Activated CD4-positive, alpha-beta memory T cell treated with anti-CD3 and anti-CD28 coated beads, Interleukin-2, amount 10 ng/mL, durations not matched to agents 7 days and 5 days (primary cell): ENCODE data around the gene TOE1. TPM values are rescaled to one million over a fixed set of nuclear protein-coding genes. Genes with fewer than 3 reads are reported as not detected.
A peak's percentile ranks its signal among the peaks of the same experiment; 100 is the strongest.

Experiments
- CTCF ChIA-PET: fragments of 350-600 bp; sonication (Branson Sonifier 250); formaldehyde crosslinking; loops from one replicate; lab custom pipeline; 2021; ENCODE audit warnings: antibody characterized with exemption, inconsistent platforms; lab: Charles Lee
- POLR2A ChIA-PET: fragments of 350-600 bp; sonication (Branson Sonifier 250); formaldehyde crosslinking; loops from one replicate; lab custom pipeline; 2021; ENCODE audit warnings: antibody characterized with exemption; lab: Charles Lee
- DNase-seq: peaks from one replicate; pipeline ENCODE4 v3.0.0-alpha.2; 2020
- H3K27ac Mint-ChIP-seq: one replicate; pipeline ENCODE4 v1.8.0; 2021; ENCODE audit warnings: mild to moderate bottlenecking, mixed read lengths
- H3K27me3 Mint-ChIP-seq: one replicate; pipeline ENCODE4 v1.8.0; 2021; ENCODE audit warnings: mixed read lengths
- H3K36me3 Mint-ChIP-seq: one replicate; pipeline ENCODE4 v1.8.0; 2021; ENCODE audit warnings: low read depth, mixed read lengths
- H3K4me1 Mint-ChIP-seq: one replicate; pipeline ENCODE4 v1.8.0; 2021; ENCODE audit warnings: mixed read lengths
- H3K4me3 Mint-ChIP-seq: one replicate; pipeline ENCODE4 v1.8.0; 2021; ENCODE audit warnings: mild to moderate bottlenecking, mixed read lengths
- H3K9me3 Mint-ChIP-seq: one replicate; pipeline ENCODE4 v1.8.0; 2021; ENCODE audit warnings: mixed read lengths
- total RNA-seq, 2 experiments: library from RNA; stranded (reverse); gene quantifications; one replicate each; pipeline ENCODE4 v1.2.3, GENCODE V29; 2021

Gene TOE1
- total RNA-seq, 2 experiments from 2014 or later: 16.6 to 18.3 TPM

DNA sequence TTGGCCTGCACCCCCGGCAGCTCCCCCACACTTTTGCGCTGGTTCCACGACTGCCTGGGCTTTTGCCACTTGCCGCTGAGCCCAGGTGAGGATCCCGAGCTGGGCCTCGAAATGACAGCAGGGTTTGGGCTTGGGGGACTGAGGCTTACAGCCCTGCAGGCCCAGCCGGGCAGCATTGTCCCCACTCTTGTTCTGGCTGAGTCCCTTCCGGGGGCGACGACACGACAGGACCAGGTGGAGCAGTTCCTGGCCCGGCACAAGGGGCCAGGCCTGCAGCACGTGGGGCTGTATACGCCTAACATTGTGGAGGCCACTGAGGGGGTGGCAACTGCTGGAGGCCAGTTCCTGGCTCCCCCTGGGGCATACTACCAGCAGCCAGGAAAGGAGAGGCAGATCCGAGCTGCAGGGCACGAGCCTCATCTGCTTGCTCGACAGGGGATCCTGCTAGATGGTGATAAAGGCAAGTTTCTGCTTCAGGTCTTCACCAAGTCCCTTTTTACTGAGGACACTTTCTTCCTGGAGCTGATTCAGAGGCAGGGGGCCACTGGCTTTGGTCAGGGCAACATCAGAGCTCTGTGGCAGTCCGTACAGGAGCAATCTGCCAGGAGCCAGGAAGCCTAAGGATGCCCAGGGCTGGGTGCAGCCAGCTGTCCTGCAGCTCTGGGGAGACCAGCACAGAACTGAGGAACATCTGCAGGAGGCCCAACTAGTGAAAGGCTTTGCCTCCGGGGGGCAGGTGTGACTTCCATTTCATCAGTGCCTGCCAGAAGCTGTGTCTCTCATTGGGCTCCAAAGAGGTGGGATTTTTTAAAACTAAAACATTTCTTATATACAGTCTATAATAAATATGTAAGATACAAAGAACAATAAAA lies 12.1 kb upstream of the TOE1 start:
- peaks cover 20% of the 10 kb centered on the region for H3K36me3 Mint-ChIP-seq
- H3K27me3 Mint-ChIP-seq: no peaks in the 10 kb centered on the region
- no peak for DNase-seq
- H3K9me3 Mint-ChIP-seq: no peaks in the 10 kb centered on the region
- peak overlapping the region; percentile 74 for H3K4me3 Mint-ChIP-seq
- peak overlapping the region; percentile 10 for H3K27ac Mint-ChIP-seq
- ChIA-PET CTCF (interaction anchor here (0.7 to 2.7 kb wide), 6 partner anchors 12 to 584 kb away, joined by 3 to 16 read pairs (median 4); partner anchors contain the start of genes MUTYH and TOE1), POLR2A (interaction anchor here (1.0 to 9.9 kb wide), 11 partner anchors 11 to 606 kb away, joined by 3 to 143 read pairs (median 6); partner anchors contain the start of genes BTBD19, CCDC163, DYNLT4 and HECTD3)
- H3K4me1 Mint-ChIP-seq: peaks cover 25% of the 10 kb centered on the region

DNA sequence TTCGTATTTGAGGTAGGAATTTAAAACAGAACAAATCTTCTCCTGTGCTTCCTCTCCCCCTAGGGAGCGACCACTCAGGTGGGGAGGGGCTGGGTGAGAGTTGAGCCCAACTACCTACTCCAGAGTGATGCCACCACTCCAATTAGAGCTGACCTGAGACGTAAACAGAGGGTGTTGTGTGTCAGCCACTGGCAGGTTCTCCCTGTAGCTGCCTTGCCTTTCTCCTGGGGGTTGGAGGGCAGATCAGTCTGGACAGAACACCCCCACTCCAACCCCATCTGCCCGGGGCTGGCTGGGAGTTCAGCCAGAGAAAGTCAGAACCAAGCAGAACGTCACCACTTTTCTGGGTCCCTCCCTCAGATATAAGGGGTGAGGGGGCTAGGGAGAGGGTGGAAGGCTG lies 11.3 kb upstream of the TOE1 start:
- Mint-ChIP-seq H3K27ac (no peak overlapping the region), H3K4me3 (peak overlapping the region; percentile 74), H3K36me3 (peaks cover 26% of the 10 kb centered on the region), H3K9me3 (no peaks in the 10 kb centered on the region), H3K4me1 (peaks cover 26% of the 10 kb centered on the region), H3K27me3 (no peaks in the 10 kb centered on the region)
- ChIA-PET CTCF (interaction anchor here (0.7 to 1.1 kb wide), 4 partner anchors 11 to 585 kb away, joined by 3 to 4 read pairs (median 3); partner anchors contain the start of gene TOE1), POLR2A (interaction anchor here (0.5 to 9.9 kb wide), 5 partner anchors 10 to 318 kb away, joined by 3 to 143 read pairs (median 16); partner anchors contain the start of genes HECTD3, MUTYH, TOE1 and UROD)
- no peak for DNase-seq

DNA sequence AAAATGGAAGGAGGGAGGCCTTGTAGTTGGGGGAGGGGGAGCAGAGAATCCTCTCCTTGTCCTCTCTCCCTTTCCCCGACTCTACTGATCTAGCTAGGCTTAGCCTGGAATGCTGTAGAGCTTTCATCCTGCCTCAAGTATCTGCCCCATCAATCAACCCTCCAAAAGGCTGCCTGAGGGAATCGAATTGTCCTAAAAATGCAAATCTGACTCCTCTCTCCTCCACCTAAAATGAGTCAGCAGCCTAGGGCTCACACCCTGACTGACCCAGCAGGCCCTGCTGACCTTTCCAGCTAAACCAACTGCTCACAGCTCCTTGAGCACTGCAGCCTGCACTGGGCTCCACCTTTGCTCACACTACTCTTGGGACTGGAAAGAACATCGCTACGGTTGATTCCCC lies 10.5 kb upstream of the TOE1 start:
- peaks cover 30% of the 10 kb centered on the region for H3K36me3 Mint-ChIP-seq
- ChIA-PET CTCF (interaction anchor here (1.9 kb wide), 1 partner anchor 26 kb away, joined by 4 read pairs; no protein-coding TSS in a partner anchor), POLR2A (interaction anchor here (9.9 kb wide), 1 partner anchor 9 kb away, joined by 143 read pairs; the partner anchor contains the start of genes MUTYH and TOE1)
- H3K4me1 Mint-ChIP-seq: peaks cover 34% of the 10 kb centered on the region
- no peaks in the 10 kb centered on the region for H3K27me3 Mint-ChIP-seq
- no peak overlapping the region for H3K27ac Mint-ChIP-seq
- H3K9me3 Mint-ChIP-seq: no peaks in the 10 kb centered on the region
- DNase-seq: no peak
- H3K4me3 Mint-ChIP-seq: no peak overlapping the region

DNA sequence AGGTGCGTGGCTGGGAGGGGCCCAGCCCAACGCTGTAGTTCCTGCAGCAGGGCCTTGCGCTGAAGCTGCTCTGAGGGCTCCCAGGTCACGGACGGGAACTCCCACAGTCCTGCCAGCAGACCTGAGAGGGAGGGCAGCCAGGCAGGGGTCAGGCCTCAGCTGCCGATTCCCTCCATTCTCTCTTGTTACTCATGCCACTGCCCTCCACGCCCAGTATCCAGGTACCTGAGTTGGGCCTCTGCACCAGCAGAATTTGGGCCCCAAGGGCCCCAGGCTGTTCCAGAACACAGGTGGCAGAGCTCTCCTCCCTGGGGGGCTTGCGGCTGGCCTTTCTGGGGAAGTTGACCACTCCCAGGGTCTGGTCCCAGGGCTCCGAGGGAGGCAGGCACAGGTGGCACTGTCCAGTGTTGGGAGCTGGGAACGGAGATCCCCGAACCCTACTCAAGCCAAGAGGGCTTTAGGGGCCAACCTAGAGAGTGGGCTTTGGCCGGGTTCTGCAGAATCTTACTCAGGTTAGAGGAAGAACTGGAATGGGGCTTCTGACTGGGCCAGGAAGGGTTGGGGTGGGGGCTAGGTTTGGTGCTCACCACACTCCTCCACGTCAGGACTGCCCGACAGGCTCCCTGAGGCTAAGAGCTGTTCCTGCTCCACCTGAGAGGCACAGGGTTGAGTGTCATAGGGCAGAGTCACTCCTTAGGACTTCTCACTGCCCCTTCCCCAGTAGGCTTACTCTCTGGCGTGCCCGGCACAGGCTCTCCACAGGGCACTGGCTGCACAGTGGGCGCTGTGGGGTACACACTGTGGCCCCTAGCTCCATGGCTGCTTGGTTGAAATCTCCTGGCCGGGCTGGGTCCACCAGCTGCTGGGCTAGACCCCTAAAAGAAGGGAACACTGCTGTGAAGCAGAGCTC lies 8.3 kb upstream of the TOE1 start:
- H3K27me3 Mint-ChIP-seq: no peaks in the 10 kb centered on the region
- CTCF ChIA-PET: interaction anchor here (1.9 kb wide), 1 partner anchor 28 kb away, joined by 4 read pairs; no protein-coding TSS in a partner anchor
- POLR2A ChIA-PET: interaction anchor here (1.1 to 9.9 kb wide), 2 partner anchors 7 to 253 kb away, joined by 3 to 143 read pairs; partner anchors contain the start of genes MUTYH and TOE1
- DNase-seq: no peak
- H3K4me1 Mint-ChIP-seq: peaks cover 39% of the 10 kb centered on the region
- H3K9me3 Mint-ChIP-seq: no peaks in the 10 kb centered on the region
- H3K36me3 Mint-ChIP-seq: peaks cover 30% of the 10 kb centered on the region
- H3K4me3 Mint-ChIP-seq: no peak overlapping the region
- no peak overlapping the region for H3K27ac Mint-ChIP-seq

DNA sequence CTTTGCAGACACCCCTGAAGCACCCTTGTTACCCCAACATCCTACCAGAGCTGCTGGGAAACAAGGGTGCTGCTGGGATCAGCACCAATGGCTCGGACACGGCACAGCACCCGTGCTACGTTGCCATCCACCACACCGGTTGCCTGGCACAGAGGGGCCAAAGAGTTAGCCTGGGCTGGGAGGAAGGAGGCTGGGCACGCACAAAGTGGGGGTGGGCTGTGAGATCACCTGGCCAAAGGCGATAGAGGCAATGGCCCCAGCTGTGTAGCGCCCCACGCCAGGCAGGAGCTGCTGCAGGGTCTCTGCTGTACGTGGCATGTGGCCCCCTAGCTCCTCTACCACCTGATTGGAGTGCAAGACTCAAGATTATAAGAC lies 7.6 kb upstream of the TOE1 start:
- H3K27me3 Mint-ChIP-seq: no peaks in the 10 kb centered on the region
- H3K36me3 Mint-ChIP-seq: peaks cover 31% of the 10 kb centered on the region
- no peaks in the 10 kb centered on the region for H3K9me3 Mint-ChIP-seq
- no peak overlapping the region for H3K27ac Mint-ChIP-seq
- ChIA-PET CTCF (no interaction called here), POLR2A (interaction anchor here (1.1 to 9.9 kb wide), 2 partner anchors 6 to 253 kb away, joined by 3 to 143 read pairs; partner anchors contain the start of genes MUTYH and TOE1)
- no peak for DNase-seq
- peaks cover 42% of the 10 kb centered on the region for H3K4me1 Mint-ChIP-seq
- H3K4me3 Mint-ChIP-seq: no peak overlapping the region

DNA sequence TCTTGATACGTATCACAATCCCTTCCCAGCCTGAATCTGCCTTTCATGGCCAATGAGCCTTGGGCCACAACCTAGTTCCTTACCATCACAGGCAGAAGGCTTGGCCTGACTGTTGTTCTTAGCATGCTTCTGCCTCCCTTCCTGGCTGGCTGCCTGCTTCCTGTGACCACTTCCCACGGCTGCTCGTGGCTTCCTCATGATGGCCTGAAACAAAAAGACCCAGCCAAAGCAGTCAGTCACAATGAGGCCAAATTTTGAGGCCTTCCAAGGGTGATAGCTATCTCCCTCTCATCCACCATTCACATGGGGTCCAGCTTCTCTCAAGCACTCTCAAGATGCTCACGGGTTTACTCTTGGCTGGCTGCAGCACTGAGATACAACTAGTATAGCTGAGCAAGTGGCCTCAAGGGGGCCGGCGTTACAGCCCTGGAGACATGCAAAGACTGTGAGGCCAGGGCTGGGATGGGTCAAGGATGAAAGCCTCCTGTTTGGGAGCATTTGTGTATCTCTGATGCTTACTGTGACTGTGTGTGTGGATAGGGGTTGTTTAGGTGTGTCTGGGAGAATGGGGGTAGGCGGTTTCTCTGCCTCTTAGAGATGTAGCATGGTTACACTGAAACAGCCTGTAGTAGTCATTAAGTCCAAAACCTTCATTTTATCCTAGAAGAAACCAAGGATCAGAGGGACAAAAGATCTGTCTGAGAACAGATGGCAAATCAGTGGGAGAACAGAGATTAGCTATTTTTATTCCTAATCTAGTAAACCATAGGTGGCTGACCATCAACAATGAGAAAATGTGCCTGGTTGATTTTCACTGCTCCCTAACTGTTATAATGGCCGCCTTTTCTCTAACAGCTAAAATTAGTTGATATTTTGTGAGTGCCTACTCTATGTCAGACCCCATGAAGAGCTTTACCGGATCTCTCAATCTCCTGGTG lies 5.4 kb upstream of the TOE1 start:
- Mint-ChIP-seq H3K4me3 (no peak overlapping the region), H3K4me1 (peaks cover 44% of the 10 kb centered on the region), H3K9me3 (no peaks in the 10 kb centered on the region), H3K27ac (peak overlapping the region; percentile 48), H3K27me3 (no peaks in the 10 kb centered on the region), H3K36me3 (peaks cover 43% of the 10 kb centered on the region)
- CTCF ChIA-PET: interaction anchor here (0.6 to 1.5 kb wide), 5 partner anchors 8 to 249 kb away, joined by 3 read pairs; partner anchors contain the start of gene HPDL
- peak; percentile 37 for DNase-seq
- POLR2A ChIA-PET: interaction anchor here (0.9 to 1.4 kb wide), 4 partner anchors 8 to 613 kb away, joined by 3 to 5 read pairs (median 4); partner anchors contain the start of genes HPDL and PRDX1

DNA sequence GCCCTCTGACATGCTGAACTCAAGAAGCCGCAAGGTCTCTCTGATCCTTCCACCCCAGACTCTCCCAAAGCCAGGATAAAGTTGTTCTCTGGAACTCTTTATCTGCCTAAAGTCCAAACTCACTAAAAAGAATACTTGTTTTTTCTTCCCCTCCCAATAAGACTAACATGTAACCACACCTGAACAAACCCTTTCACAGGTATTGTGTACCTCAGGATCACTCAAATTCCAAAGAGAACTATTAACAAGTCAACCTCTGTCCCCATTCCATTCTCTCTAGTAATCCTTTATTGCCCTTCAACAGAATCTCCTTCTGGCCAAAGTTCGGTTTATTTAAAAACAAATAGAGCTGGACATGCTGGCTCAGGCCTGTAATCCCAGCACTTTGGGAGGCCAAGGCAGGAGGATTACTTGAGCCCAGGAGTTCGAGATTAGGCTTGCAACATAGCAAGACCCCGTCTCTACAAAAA lies 4.1 kb upstream of the TOE1 start:
- Mint-ChIP-seq H3K36me3 (peaks cover 44% of the 10 kb centered on the region), H3K4me3 (no peak overlapping the region), H3K27me3 (no peaks in the 10 kb centered on the region), H3K27ac (no peak overlapping the region), H3K9me3 (no peaks in the 10 kb centered on the region), H3K4me1 (peaks cover 50% of the 10 kb centered on the region)
- ChIA-PET POLR2A (interaction anchor here (1.4 to 6.2 kb wide), 3 partner anchors 8 to 32 kb away, joined by 5 to 143 read pairs (median 7); partner anchors contain the start of gene HPDL), CTCF (interaction anchor here (0.8 to 0.9 kb wide), 2 partner anchors 9 to 32 kb away, joined by 3 read pairs; partner anchors contain the start of gene HPDL)
- no peak for DNase-seq

DNA sequence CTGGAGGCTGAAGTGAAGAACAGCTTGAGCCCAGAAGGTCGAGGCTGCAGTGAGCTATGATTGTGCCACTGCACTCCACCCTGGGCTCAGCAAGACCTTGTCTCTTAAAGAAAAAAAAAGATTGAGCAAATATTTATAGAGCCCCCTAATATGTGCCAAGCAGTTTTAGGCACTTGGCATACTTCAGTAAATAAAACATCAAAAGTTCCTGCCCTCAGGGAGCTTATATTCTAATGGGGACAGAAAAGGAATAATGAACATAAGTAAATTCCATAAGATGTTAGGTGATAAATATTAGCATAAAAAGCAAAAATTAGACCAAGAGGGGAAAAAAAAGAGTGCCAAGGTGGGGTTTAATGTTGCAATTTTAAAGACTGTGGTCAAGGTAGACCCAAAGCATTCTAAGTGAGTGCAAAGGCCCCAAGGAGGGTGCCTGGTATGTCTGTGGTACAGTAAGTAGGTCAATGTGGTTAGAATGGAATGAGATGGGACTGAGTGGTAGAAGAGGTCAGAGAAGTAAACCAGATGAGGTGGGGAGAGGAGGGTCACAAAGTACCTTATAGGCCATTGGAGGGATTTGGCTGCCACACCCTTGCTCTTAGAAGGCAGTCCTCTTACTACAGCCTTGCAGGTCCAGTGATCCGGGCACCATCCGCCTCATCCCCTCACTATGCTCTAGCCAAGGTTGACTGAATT lies 2.2 kb upstream of the TOE1 start:
- H3K4me3 Mint-ChIP-seq: peak overlapping the region; percentile 53
- ChIA-PET POLR2A (interaction anchor here (1.0 to 6.2 kb wide), 5 partner anchors 10 to 528 kb away, joined by 3 to 143 read pairs (median 7); partner anchors contain the start of genes CCDC163, HPDL and MMACHC), CTCF (interaction anchor here (1.3 kb wide), 1 partner anchor 34 kb away, joined by 5 read pairs; no protein-coding TSS in a partner anchor)
- H3K36me3 Mint-ChIP-seq: peaks cover 48% of the 10 kb centered on the region
- no peaks in the 10 kb centered on the region for H3K27me3 Mint-ChIP-seq
- no peak overlapping the region for H3K27ac Mint-ChIP-seq
- H3K4me1 Mint-ChIP-seq: peaks cover 68% of the 10 kb centered on the region
- no peak for DNase-seq
- H3K9me3 Mint-ChIP-seq: no peaks in the 10 kb centered on the region

DNA sequence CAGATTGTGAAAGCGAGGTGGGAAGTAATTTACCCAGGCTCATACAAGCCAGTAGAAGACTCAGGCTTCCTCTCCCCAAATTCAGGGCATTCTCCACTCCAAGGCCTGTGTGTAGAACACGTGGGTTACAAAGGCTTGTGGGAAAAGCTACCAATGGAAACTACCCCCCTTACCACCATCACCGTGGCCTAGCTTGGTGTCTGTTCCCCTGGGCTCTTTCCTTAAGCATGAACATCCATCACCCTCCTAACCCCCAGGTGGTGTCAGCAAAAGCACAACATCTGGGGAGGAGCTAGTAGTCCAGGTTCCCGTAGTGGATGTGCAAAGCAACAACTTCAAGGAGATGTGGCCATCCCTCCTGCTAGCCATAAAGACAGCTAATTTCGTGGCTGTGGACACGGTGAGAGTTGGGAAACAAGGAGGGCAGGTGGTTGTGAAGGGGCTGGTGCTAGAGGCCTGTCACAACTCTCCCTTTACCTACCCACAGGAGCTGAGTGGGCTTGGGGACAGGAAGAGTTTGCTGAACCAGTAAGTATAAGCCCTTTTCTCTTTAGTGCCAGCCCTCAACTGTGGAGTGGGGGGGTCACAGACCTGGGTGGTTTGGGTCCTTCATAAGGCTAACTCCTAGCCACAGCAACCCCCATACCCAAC lies 971 bp downstream of the TOE1 start:
- POLR2A ChIA-PET: interaction anchor here (0.7 to 6.2 kb wide), 28 partner anchors 9 to 619 kb away, joined by 3 to 143 read pairs (median 12); partner anchors contain the start of genes AKR1A1, BTBD19, CCDC163 and DYNLT4
- Mint-ChIP-seq H3K27ac (peak overlapping the region; percentile 100), H3K4me3 (peak overlapping the region; percentile 96), H3K36me3 (peaks cover 61% of the 10 kb centered on the region), H3K4me1 (peaks cover 51% of the 10 kb centered on the region), H3K9me3 (no peaks in the 10 kb centered on the region), H3K27me3 (no peaks in the 10 kb centered on the region)
- CTCF ChIA-PET: interaction anchor here (1.0 to 3.5 kb wide), 18 partner anchors 14 to 541 kb away, joined by 3 to 37 read pairs (median 9); partner anchors contain the start of genes CCDC163, HECTD3, HPDL and MMACHC
- peak; percentile 41 for DNase-seq

DNA sequence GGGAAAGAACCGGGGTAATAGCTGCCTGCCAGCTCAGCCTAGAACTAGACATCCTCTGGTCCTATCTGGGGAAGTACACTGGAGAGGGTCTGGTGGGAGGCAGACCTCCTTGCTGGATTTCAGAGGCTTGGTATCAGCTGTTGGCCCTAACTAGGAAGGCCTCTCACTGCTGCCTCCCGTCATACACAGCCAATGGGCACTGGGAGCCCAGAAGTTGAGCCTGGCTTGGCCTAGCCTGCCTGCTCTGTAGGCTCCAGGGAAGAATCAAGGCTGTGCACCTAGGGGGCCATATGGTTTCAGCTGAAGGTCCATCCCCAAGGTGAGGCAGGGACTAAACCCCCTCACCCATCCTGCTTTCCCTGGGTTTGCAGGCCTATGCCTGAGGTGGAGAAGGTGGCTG lies 4.5 kb downstream of the TOE1 start:
- H3K27me3 Mint-ChIP-seq: no peaks in the 10 kb centered on the region
- CTCF ChIA-PET: interaction anchor here (1.0 to 1.6 kb wide), 2 partner anchors 15 to 41 kb away, joined by 3 to 4 read pairs; no protein-coding TSS in a partner anchor
- H3K4me1 Mint-ChIP-seq: peaks cover 31% of the 10 kb centered on the region
- no peak for DNase-seq
- no peak overlapping the region for H3K4me3 Mint-ChIP-seq
- no peak overlapping the region for H3K27ac Mint-ChIP-seq
- H3K36me3 Mint-ChIP-seq: peaks cover 50% of the 10 kb centered on the region
- no peaks in the 10 kb centered on the region for H3K9me3 Mint-ChIP-seq
- POLR2A ChIA-PET: interaction anchor here (1.8 kb wide), 1 partner anchor 11 kb away, joined by 5 read pairs; no protein-coding TSS in a partner anchor
